ENCODE results near the gene OR10A3.

The OR10A3 gene

GRCh38 chr11:7936615-7937014 is 4.9 kb downstream of the OR10A3 start:
- DNase-seq: no peak

GRCh38 chr11:7931168-7931567 is 10.3 kb downstream of the OR10A3 start, which contains the start of gene OR10A6:
TSS of gene OR10A6 (minus strand) at chr11:7931268. CDS start at chr11:7928662, 2,606 bp downstream.
- no peak for DNase-seq

DNA sequence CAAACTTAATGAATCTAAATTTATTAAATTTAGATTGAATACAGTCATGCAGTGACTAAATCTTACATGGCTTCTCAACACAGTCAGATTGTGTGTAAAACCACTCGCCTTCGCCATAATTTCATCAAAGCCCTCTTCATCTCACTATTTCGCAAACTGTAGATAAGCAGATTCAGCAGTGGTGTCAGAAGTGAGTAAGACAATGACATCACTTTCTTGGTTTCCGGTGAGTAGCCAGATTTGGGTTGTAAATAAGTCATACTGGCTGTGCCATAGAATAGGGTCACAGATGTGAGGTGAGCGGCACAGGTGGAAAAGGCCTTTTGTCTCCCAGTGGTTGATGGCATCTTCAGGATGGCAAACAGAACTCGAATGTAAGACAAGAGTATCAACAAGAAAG is 13.9 kb downstream of the OR10A3 start:
- DNase-seq: no peak

DNA sequence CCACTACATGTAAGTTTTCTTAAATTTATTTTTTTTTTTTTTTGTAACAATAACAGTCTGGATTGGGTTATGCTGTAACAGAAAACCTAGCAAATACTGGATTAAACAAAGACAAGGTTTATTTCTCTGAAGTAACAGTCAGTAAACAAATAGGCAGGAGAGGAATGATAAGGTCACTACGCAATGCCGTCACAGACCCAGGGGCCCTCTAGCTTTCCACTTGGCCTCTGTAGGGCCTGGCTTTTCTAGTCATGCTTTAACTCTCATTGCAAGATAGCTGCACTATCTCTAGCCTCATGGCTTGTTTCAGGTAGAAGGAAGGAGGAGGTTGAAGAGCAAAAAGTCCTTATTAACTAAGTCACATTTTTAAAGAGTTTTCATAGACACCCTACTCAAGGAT is 17.0 kb downstream of the OR10A3 start:
- no peak for DNase-seq

DNA sequence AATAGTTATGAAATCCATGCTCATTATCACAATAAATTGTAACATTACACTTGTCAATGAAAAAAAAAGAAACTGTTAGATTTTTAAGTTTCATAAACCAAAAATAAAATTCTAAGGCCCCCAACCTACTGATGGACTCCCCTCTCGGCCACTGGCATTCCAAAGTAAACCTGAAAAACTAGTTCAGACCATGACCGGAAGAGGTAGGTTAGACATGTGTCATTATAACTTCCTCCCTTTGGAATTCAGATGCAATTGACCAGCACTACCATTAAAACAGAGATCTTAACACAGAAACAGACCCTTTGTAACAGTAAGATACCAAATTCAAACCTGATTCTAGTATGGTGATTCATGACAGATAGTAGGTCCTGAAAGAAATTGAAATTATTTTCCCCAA is 23.4 kb downstream of the OR10A3 start:
- DNase-seq: no peak

GRCh38 chr11:7911011-7911410 is 30.5 kb downstream of the OR10A3 start:
- no peak for DNase-seq

DNA sequence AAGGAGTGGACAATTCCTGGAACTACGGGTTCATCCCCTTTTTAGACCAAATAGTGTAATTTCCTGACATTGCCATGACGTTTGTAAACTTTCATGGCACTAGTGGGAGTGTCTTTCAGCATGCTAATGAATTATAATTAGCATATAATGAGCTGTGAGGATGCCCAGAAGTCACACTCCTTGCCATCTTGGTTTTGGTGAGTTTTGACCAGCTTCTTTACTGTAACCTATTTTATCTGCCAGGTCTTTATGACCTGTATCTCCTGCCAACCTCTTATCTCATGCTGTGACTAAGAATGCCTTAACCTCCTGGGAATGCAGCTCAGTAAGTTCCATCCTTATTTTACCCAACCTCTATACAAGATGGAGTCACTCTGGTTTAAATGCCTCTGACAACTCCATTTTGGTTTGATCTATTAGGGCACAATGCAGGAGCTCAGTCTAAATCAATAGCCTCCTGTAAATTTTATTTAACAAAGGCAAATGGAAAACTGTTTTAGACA is 31.2 kb downstream of the OR10A3 start:
- no peak for DNase-seq

DNA sequence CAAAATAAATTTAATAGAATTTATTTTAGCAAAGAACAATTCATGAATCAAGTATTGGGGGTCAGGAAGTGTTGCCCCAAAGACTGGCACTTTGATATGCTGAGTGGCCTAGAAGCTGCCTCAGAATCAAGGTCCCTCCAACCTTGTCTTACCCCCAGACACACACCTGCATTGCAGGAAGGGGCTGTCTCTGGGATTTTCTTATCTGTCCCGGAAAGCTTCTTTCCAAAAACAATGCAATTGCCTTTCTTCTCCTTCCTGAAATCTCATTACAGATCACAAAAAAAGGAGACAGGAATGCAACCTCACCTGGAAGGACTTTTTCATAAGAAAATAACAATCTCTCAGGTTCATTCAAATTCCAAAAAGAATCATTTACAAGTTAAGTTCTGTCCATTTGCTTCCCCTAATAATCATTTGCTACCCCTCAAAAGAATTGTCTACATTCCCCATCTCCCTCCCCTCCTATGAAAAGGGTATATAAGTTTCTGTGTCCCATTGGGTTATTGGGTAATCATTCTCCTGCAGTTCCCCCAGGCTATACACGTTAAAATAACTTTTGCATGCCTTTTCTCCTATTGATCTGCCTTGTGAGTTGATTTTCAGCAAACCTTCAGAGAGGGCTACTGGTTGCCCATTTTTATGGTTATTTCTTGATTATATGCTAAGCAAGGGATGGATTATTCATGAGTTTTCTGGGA is 31.8 kb downstream of the OR10A3 start:
- no peak for DNase-seq

GRCh38 chr11:7907121-7907520 is 34.4 kb downstream of the OR10A3 start:
- DNase-seq: no peak

GRCh38 chr11:7906481-7906880 is 35.0 kb downstream of the OR10A3 start:
- no peak for DNase-seq

GRCh38 chr11:7905961-7906429 is 35.5 kb downstream of the OR10A3 start:
- DNase-seq: no peak

- no peak for DNase-seq
These were observed 36.0 kb downstream of the OR10A3 start for GRCh38 chr11:7905549-7905948.

DNA sequence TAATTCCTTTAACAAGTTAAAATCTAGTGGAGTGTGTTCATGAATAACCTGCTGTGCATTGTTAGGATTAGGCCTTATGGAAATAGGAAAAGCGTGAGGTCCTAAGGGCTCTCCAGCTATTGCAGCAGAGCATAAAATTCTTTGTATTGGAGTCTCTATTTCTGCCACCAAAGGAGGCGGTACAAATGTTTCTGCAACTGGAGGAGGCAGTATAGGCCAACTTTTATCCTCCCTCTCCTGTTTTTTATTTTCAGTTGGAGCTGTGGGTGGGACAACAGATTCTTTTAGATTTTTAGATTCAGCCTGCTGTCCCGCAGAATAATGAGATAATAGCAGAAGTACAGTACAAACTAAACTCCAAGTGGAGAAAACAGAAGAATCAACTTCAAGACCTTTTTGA is 36.6 kb downstream of the OR10A3 start:
- DNase-seq: peak; percentile 45

DNA sequence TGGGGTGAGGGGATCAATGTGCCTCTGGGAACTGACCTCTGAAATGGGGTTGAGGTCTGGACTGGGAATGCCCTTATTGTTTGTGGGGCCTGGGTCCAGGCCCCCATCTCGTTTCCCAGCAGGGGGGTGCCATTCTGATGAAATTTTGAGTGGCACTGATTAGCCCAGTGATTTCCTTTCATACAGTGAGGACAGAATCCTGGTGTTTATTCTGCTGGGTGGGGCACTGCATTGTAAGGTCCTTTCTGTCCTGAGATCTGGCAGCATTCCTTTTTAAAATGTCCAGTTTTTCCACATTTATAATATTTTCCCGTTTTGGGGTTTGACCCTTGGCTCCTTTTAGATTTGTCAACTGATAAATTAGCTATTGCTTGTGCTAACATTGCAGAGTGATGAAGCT is 37.6 kb downstream of the OR10A3 start:
- no peak for DNase-seq

GRCh38 chr11:7901319-7901854 is 40.1 kb downstream of the OR10A3 start:
- no peak for DNase-seq

GRCh38 chr11:7900686-7901085 is 40.8 kb downstream of the OR10A3 start:
- DNase-seq: no peak

DNA sequence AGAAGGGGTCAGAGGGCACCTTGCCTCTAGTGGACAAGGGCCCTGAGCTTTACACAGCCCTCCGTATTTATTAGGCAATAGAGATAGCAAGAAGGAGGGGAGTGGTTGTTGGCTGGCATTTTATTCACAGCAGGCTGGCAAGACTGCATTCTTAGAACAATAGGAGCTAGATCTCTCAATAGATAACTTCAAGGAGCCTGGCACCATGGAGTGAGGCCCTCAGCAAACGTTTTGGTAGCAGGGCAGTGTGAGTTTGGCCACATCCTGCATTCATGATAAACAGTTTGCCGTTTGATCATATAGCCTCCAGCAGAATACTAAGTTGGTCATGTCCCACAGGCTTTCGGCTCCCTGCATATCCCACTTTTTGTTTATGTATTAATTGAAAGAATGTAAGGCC is 42.1 kb downstream of the OR10A3 start:
- no peak for DNase-seq

- DNase-seq: no peak
These were observed 42.7 kb downstream of the OR10A3 start for GRCh38 chr11:7898666-7899283.

DNA sequence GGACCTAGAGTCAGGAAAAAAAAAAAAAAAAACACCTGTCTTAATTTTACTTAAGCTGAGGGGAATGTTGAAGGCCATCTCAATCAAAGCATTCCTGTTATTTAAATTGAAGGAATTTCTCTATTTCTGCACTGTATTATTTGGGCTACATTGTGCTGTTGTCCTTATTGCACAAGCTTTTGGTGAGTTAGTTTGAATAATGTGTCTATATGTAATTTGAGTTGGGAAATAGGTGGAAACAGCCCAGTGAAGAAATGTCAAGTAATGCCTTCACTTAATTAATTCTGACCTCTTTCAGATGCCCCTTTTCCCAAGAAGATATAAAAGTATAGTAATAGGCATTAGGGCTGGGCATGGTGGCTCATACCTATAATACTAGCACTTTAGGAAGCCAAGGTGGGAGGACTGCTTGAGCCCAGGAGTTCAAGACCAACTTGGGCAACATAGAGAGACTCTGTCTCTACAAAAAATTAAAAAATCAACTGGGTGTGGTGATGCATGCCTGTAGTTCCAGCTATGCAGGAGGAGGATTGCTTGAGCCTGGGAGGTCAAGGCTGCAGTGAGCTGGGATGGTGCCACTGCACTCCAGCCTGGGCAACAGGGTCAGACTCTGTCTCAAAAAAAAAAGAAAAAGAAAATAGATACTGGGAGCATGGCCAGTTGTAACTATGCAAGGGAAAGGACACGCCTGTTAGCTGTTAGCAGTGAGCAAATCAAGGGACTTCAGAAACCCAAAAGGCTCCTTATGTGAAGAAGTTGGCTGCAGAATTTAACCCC is 45.3 kb downstream of the OR10A3 start:
- no peak for DNase-seq

DNA sequence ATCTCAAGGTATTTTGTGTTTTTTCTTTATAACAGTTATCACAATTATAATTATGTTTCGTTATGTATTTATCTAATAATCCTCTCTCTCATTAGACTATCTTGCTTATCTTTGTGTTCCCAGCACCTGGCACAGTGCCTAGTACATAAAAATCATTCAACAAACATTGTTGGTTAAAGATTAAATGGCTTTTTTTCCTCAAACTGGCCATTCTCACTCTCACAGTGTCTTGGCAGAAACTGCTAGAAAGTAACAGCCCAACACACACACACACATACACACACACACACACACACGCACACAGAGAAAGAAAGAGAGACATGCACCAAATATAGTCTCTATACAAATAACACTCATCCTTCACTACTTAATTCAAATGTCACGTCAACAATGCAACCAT is 47.3 kb downstream of the OR10A3 start:
- no peak for DNase-seq

- DNase-seq: no peak
These were observed 47.7 kb downstream of the OR10A3 start for GRCh38 chr11:7893796-7894195.

- peak; percentile 73 for DNase-seq
These were observed 48.7 kb downstream of the OR10A3 start for GRCh38 chr11:7892840-7893254.

DNA sequence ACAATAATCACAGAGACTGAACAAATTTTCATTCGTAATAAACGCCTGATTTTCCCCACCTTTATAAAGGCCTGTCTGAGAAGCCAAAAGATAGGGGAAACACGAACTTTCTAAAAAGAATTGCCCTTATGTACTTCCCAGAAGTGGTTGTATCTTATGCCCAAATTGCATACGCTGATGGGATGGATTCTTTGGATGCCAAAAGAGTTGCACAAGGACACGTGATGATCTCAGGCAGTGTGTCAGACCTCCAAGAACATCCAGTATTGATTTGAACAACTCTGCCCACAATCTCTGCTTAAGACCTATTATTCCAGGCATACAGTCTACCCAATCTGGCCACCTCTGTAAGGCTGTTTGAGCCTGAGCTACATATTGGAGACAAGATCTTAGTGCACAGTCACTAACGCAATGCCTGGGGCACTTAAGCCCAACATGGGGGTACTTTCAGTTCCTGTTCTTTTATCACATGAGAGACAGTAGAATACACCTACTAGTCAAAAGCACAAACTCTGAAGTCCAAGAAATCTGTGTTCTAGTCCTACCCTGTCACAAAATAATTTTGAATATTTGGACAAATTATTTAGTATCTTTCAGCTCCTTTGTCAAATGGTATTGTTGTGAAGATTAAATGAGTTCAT is 49.3 kb downstream of the OR10A3 start:
- peak; percentile 81 for DNase-seq
